HepG2 (cell line): ENCODE data around the gene ANKEF1.

Experiments
- CTCF ChIP-seq: sonication (generic); formaldehyde crosslinking; IDR thresholded peaks from 2 replicates; pipeline ENCODE4 v1.5.0; 2020; ENCODE audit warnings: mild to moderate bottlenecking, missing genetic modification reagents, moderate library complexity
- ETS1 ChIP-seq: sonication (generic); formaldehyde crosslinking; IDR thresholded peaks from 2 replicates; pipeline ENCODE4 v1.4.0; 2020; ENCODE audit warnings: missing genetic modification reagents
- KLF12 ChIP-seq: sonication (generic); formaldehyde crosslinking; IDR thresholded peaks from 2 replicates; pipeline ENCODE4 v1.4.0; 2020; ENCODE audit warnings: missing genetic modification reagents, borderline replicate concordance
- SP1 ChIP-seq, 2 experiments: fragments of 450-650 bp in 1 of 2; sonication (generic) in 1 of 2; formaldehyde crosslinking in 1 of 2; IDR thresholded peaks; 2 replicates each; pipeline versions ENCODE4 v1.4.0 to v1.6.1; 2016 to 2020; ENCODE audit warnings: missing genetic modification reagents in 1 of 2
- ZBTB4 ChIP-seq: sonication (generic); formaldehyde crosslinking; IDR thresholded peaks from 2 replicates; pipeline ENCODE4 v1.4.0; 2020; ENCODE audit warnings: missing genetic modification reagents, mild to moderate bottlenecking, borderline replicate concordance

- TF ChIP-seq ZBTB4 (CRISPR knock-in tag) (no peak), ETS1 (CRISPR knock-in tag) (no peak), SP1 (IDR thresholded peaks at IDR 0.05) (no peak), SP1 (CRISPR knock-in tag; IDR thresholded peaks at IDR 0.05) (no peak), CTCF (no peak), KLF12 (CRISPR knock-in tag) (no peak)
Measured at GRCh38 chr20:10075606-10076005, 40.8 kb downstream of the ANKEF1 start.
